IPS-20b (cell line): ENCODE measurements around the gene MYADML2.
A peak's percentile ranks its signal among the peaks of the same experiment; 100 is the strongest.

Experiments used
- H3K27ac ChIP-seq: one replicate; pipeline ENCODE4 v1.5.1; 2013; ENCODE audit warnings: low read length
- H3K27me3 ChIP-seq: 2 replicates; pipeline ENCODE4 v1.6.1; 2013; ENCODE audit warnings: mild to moderate bottlenecking, low read length, inconsistent platforms; ENCODE audit not compliant: insufficient read depth
- H3K36me3 ChIP-seq: 2 replicates; pipeline ENCODE4 v1.6.1; 2013; ENCODE audit warnings: low read depth, mild to moderate bottlenecking, inconsistent platforms, low read length, moderate library complexity; ENCODE audit not compliant: insufficient read depth
- H3K4me1 ChIP-seq: 2 replicates; pipeline ENCODE4 v1.6.1; 2013; ENCODE audit warnings: mild to moderate bottlenecking, control low read depth, inconsistent platforms, low read length, moderate library complexity; ENCODE audit not compliant: insufficient read depth
- H3K4me3 ChIP-seq: 2 replicates; pipeline ENCODE4 v1.5.1; 2013; ENCODE audit warnings: mild to moderate bottlenecking, low read length, inconsistent platforms
- H3K9ac ChIP-seq: 2 replicates; pipeline ENCODE4 v1.6.1; 2013; ENCODE audit warnings: low read depth, mild to moderate bottlenecking, inconsistent platforms, low read length, moderate library complexity
- H3K9me3 ChIP-seq: 2 replicates; pipeline ENCODE4 v1.6.1; 2013; ENCODE audit warnings: mild to moderate bottlenecking, low read depth, low read length, inconsistent platforms; ENCODE audit not compliant: insufficient read depth

Gene MYADML2, protein sequence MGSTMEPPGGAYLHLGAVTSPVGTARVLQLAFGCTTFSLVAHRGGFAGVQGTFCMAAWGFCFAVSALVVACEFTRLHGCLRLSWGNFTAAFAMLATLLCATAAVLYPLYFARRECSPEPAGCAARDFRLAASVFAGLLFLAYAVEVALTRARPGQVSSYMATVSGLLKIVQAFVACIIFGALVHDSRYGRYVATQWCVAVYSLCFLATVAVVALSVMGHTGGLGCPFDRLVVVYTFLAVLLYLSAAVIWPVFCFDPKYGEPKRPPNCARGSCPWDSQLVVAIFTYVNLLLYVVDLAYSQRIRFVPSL

DNA sequence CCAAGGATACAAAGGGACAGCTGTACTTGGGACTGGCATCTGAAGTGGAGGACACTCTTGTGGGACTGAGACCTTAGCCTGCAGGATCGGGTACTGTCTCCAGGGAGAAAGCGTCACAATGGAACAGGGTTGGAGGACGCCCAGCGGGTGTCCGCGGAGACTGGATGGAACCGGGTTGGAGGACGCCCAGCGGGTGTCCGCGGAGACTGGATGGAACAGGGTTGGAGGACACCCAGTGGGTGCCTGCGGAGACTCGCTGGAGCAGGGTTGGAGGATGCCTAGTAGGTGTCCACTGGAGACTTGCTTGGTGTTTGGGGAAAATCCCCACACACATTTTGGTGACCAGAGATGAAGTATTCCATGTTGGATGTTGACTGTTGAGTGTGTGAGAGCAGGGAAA is at the start of gene MYADML2:
TSS of gene MYADML2 (minus strand) at position 45 of the 400 bp plus-strand sequence. CDS start 5,492 bp downstream, outside the sequence.
- Histone ChIP-seq H3K36me3 (no peaks in the 10 kb centered on the region), H3K27ac (no peak within 1 kb of the TSS), H3K9ac (no peak within 1 kb of the TSS), H3K9me3 (no peaks in the 10 kb centered on the region), H3K4me3 (no peak within 1 kb of the TSS), H3K27me3 (peaks cover 12% of the 10 kb centered on the region; the same call in 1 of the 2 replicates), H3K4me1 (no peaks in the 10 kb centered on the region; the same call in 1 of the 2 replicates)

DNA sequence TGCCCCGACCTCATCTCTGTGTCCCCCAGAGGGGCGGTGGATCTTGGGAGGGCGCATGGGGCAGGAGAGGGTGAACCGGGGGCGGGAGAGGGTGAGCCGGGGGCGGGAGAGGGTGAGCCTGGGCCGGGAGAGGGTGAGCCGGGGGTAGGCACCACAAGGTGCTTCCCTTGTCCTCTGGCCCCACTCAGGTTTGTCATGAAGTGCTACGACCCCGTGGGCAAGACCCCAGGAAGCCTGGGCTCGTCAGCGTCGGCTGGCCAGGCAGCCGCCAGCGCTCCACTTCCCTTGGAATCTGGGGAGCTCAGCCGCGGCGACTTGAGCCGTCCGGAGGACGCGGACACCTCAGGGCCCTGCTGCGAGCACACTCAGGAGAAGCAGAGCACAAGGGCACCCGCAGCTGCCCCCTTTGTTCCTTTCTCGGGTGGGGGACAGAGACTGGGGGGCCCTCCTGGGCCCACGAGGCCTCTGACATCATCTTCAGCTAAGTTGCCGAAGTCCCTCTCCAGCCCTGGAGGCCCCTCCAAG is 49.3 kb upstream of the MYADML2 start:
- Histone ChIP-seq H3K4me1 (peaks cover 5% of the 10 kb centered on the region; the same call in 1 of the 2 replicates), H3K36me3 (peaks cover 3% of the 10 kb centered on the region; the same call in 1 of the 2 replicates), H3K27me3 (no peaks in the 10 kb centered on the region), H3K27ac (no peak overlapping the region), H3K9ac (no peak overlapping the region), H3K4me3 (no peak overlapping the region), H3K9me3 (no peaks in the 10 kb centered on the region)

DNA sequence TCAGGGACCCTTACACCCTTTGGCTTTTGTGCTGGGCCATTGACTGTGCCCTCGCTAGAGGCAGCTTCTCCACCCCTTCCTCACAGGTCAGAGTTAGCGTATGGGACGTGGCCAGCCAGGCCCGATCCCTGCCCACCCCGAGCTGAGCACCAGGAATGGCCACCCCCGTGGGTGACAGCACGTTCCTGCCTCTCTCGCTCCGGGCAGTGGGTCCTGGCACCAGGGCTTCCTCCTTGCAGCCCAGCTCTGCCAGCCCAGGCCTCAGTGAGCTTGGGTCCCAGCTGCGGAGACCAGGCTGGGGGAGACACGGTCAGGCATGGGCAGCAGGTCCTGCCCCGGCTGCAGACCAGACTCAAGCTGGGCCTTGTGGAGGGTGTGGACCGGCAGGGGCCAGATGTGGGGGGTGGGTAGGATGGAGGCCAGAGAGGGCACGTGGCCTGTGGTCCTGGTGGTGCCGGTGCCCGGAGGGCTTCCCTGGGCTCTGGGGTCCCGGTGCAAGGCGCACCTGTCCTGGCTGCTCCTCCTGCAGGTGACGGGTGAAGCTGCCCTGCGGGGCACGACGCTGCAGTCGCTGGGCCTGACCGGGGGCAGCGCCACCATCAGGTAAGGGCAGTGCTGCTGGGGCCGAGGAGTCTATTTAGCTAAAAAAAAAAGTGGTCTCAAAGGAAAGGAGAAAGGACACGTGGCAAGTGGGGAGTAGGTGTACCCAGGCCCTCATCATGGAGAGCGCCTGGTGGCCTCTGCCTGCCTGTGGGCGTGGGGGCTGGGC is 48.6 kb upstream of the MYADML2 start:
- Histone ChIP-seq H3K4me1 (peaks cover 5% of the 10 kb centered on the region; the same call in 1 of the 2 replicates), H3K36me3 (peaks cover 3% of the 10 kb centered on the region; the same call in 1 of the 2 replicates), H3K9ac (no peak overlapping the region), H3K27ac (no peak overlapping the region), H3K9me3 (no peaks in the 10 kb centered on the region), H3K27me3 (no peaks in the 10 kb centered on the region), H3K4me3 (no peak overlapping the region)

DNA sequence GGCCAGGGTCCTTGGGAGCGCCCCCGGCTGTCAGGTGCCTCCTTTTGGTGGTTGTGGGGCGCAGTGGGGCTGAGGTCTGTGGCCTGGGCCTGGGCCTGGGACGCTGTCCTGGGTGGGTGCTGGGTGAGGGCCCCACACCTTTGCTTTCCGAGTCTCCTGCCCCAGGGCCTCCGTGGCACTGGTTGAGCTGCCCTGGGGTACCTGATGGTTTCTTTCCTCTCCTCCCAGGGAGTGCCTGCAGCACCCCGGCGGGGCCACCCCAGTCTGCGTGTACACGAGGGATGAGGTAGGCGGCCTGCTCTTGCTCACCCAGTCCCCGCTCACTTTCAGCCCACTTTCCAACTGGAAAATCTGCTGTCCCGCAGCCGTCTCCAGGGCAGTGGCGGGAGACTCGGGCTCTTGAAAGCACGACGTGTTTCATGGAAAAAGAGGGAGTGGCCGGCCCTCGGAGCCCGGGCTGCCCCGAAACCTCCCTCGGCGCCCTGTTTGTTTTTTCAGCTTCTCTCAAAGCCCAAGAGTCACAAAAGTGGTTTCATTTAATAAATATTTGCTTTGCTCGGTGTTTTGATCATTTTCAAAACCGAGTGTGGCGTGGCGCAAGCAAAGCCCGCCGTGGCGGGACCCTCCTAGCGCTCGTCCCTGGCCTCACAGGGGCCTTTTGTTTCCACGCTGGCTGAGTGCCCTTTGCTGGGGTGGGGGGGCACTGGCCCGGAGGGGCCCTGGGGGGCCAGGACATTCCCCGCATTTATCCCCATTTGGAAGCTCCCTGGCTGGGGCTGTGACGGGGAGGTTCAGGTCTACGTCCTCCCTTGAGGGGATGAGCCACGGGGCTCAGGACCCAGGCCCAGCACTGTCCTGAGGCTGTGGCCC is 47.8 kb upstream of the MYADML2 start:
- no peak overlapping the region for H3K9ac ChIP-seq
- H3K27me3 ChIP-seq, result no peaks in the 10 kb centered on the region
- no peak overlapping the region for H3K4me3 ChIP-seq
- H3K36me3 ChIP-seq, result peaks cover 3% of the 10 kb centered on the region; the same call in 1 of the 2 replicates
- no peak overlapping the region for H3K27ac ChIP-seq
- no peaks in the 10 kb centered on the region for H3K9me3 ChIP-seq
- H3K4me1 ChIP-seq, result peaks cover 5% of the 10 kb centered on the region; the same call in 1 of the 2 replicates

DNA sequence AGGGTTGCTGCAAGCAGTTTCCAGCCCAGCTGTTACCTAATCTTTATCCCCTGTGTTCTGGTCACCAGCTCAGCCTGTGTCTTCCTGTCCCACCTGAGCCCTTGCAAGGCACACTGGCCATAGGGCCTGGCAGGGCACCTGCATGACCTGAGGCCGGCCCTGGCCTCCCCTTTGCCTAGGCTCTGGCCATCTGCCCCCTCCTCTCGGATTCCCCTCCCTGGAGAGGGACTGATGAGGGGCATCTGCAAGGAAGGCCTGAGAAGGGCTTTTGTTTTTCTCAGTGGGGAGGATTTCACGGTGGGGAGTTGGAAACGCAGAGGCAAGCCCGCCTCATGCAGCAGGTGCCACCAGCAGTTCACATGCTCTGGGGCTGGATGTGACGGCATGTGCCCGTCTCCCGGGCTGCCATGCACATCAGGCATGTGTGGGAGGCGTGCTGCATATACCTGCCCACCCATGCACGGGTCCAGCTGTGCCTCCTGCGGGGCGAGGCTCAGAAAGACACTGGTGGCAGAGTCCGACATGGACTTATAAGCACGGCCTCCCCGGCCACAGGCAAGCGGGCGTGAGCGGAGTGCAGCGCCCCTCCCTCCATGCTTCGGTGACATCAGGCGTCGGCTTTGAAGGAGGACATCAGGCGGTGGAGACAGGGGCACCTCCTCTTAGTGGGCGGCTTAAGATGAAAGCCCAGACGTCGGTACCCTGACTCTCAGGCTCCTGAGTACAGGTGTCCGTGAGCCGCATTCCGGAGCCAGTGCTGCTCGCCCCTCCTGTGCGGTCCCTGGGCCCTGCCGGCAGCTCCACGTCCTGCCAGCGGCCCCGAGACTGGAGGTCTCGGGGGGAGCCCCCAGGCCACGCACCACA is 46.9 kb upstream of the MYADML2 start:
- no peak overlapping the region for H3K9ac ChIP-seq
- H3K27ac ChIP-seq, result no peak overlapping the region
- H3K9me3 ChIP-seq, result no peaks in the 10 kb centered on the region
- H3K4me3 ChIP-seq, result no peak overlapping the region
- peaks cover 5% of the 10 kb centered on the region; the same call in 1 of the 2 replicates for H3K4me1 ChIP-seq
- H3K36me3 ChIP-seq, result peaks cover 3% of the 10 kb centered on the region; the same call in 1 of the 2 replicates
- H3K27me3 ChIP-seq, result no peaks in the 10 kb centered on the region

DNA sequence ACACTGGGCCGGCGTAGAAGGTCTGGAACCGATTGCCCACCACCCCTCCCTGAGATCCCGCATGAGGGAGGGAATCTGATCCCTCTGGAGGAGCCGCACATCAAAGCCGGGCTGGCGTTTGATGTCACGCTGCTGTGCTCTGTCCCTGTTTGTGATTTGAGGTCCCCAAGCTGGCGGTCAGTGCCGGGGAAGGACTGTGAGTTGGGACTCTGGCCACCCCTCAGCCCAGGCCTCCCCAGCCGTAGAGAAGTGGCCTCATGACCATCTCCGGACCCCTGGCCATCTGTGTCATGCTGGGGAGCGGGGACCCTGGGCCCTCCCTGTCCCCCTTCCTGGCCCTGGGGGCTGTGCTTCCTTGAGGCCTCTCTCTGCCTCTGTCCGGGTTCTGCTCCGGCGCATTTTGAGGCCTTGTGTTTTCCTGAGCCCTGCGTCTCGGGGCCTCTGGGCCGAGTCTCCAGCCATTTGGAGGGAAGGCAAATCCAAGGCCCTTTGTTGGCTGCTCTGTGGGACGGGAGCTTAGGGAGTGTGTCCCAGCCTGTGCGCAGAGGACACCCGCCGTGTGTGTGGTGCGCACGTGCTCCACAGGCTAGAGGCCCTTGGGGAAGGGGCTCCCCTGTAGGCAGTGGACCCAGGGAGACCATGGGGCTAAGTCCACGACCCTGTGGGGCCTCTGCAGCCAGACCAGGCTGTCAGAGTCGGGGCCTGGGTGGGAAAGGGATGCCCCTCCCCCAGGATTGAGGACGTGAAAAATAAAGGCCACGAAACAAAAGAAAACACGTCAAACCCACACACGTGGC is 45.5 kb upstream of the MYADML2 start:
- Histone ChIP-seq H3K36me3 (no peaks in the 10 kb centered on the region), H3K27me3 (no peaks in the 10 kb centered on the region), H3K27ac (no peak overlapping the region), H3K4me1 (peaks cover 5% of the 10 kb centered on the region; the same call in 1 of the 2 replicates), H3K9ac (peak overlapping the region; percentile 39; the same call in 1 of the 2 replicates), H3K9me3 (no peaks in the 10 kb centered on the region), H3K4me3 (no peak overlapping the region)

DNA sequence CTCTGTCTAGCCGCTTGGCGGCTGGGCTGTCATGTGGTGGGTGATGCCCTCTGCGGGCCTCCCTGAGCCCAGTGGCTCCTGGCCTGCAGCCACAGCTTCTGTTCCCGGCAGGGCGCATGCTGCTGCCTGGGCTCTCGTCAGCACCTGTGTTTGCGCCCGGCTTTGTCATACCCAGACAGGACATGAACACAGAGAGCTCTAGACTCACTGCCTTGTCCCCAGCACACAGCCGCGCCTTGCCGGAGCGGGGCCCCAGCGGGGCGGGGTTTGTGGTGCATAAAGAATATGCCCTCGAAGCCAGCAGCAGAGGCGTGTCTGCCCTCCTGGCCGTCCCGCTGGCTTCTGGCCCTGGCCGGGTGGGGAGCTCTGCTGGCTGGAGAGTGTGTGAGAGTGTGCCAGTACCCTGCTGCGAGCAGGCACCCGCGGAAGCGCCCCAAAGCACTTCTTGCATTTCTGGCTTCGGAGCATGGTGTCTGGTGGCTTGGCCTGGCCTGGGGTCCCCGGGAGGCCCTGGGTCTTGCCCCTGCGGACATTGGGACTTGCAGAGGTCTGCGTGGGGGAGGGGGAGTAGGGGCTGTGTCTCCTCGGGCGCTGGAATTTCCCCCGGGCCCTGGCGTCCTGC is 44.8 kb upstream of the MYADML2 start:
- Histone ChIP-seq H3K9me3 (no peaks in the 10 kb centered on the region), H3K27me3 (no peaks in the 10 kb centered on the region), H3K27ac (no peak overlapping the region), H3K4me3 (no peak overlapping the region), H3K36me3 (0 out of 2 replicates have a peak, but pooled peaks cover under 1% of the 10 kb centered on the region), H3K9ac (peak overlapping the region; percentile 39; the same call in 1 of the 2 replicates), H3K4me1 (peaks cover 5% of the 10 kb centered on the region; the same call in 1 of the 2 replicates)

DNA sequence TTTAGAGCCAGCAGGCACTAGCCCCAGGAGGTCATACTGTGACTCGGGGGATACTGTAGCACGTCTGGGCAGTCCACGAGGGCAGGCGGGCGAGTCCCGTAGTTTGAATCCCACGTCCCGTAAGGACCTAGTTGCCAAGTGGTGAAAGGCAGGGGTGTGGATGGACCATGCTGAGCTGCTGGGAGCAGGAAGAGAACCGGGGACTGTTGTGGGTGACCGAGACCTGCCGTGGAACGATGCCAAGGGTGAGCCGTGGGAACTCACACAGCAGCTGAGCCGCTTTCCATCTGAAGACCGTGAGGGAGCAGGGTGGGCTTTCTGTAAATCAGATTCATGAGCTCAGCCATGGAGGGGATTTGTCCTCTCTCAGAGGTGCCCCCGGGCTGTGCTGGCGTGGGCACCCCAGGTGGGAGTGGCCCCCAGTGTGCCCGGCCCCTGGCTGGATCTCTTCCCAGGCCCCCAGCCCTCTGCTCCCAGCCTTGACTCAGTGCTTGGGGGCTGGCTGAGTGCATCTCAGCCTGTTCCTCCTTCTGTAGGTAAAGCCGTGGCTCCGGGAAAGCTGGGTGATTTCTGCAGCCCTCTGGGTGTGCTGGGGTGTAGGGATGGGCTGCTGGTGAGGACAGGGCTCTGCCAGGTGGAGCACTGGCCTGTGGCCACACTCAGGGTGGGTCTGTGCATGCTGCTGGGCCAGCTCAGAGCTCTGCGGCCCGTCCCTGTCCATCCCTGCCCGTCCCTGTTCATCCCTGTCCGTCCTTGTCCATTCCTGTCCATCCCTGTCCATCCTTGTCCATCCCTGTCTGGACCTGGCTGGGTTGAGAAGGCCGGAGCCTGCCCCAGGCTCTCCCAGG is 44.0 kb upstream of the MYADML2 start:
- Histone ChIP-seq H3K4me1 (peaks cover 5% of the 10 kb centered on the region; the same call in 1 of the 2 replicates), H3K27ac (no peak overlapping the region), H3K9me3 (no peaks in the 10 kb centered on the region), H3K9ac (no peak overlapping the region), H3K27me3 (no peaks in the 10 kb centered on the region), H3K36me3 (peaks cover 8% of the 10 kb centered on the region; the same call in 1 of the 2 replicates), H3K4me3 (no peak overlapping the region)

DNA sequence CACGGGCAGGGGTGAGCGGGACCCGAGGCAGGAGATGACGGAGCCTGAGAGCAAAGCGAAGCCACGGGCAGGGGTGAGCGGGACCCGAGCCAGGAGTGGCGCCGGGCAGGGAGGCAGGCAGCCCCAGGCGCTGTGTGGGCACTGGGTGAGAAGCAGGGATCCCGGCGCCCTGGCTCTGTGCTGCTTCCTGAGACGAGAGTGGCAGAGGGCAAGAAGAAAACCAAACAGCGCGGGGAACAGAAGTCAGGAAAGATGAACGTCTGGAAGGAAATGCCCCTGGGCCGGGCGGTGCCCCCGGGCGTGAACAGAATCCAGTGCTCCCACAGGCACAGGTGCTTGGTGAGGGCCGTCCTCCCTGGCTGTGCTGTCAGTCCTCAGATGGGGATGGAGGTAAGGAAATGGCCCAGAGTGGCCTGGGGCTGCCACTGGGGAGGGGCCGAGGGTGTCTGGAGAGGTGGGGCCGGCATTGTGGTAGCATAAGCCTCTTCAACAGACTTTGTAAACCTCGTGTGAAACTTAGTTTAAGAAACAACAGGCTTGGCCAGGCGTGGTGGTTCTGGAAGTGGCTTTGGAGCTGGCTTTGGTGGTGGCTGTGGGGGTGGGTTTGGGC is 40.2 kb upstream of the MYADML2 start:
- no peak overlapping the region; the same call in 1 of the 2 replicates for H3K9ac ChIP-seq
- H3K9me3 ChIP-seq, result no peaks in the 10 kb centered on the region
- H3K36me3 ChIP-seq, result peaks cover 32% of the 10 kb centered on the region

More for the DNA sequence above, 40.2 kb upstream of the MYADML2 start:
- Histone ChIP-seq H3K4me1 (peaks cover 3% of the 10 kb centered on the region; the same call in 1 of the 2 replicates), H3K27ac (no peak overlapping the region), H3K27me3 (no peaks in the 10 kb centered on the region), H3K4me3 (no peak overlapping the region)
